Stomach (tissue), 4 donors: ENCODE results near the gene ADAM30.

ENCODE experiments used
- CTCF ChIP-seq, 7 experiments: fragments of 450-650 bp in 4 of 7; fragments of 200-600 bp in 3 of 7; sonication (generic) in 3 of 7; IDR thresholded peaks; one replicate each; pipeline ENCODE4 v1.5.1; 2016 to 2019; ENCODE audit warnings: antibody characterized with exemption in 7 of 7, control low read depth in 2 of 7, mild to moderate bottlenecking in 1 of 7
- EP300 ChIP-seq: sonication (generic); formaldehyde crosslinking; IDR thresholded peaks from one replicate; pipeline ENCODE4 v1.6.1; 2017; ENCODE audit warnings: antibody characterized with exemption
- POLR2A ChIP-seq, 4 donors: fragments of 450-650 bp; IDR thresholded peaks; one replicate each; pipeline ENCODE4 v1.6.1; 2016; ENCODE audit warnings: antibody characterized with exemption in 4 of 4, control low read depth in 2 of 4, mild to moderate bottlenecking in 1 of 4, moderate library complexity in 1 of 4

GRCh38 chr1:119898530-119898929 lies 2.2 kb upstream of the ADAM30 start:
- no peak for TF ChIP-seq CTCF (IDR thresholded peaks at IDR 0.05)
- no peak for TF ChIP-seq EP300
- no peak for TF ChIP-seq POLR2A (IDR thresholded peaks at IDR 0.05)
